Effector memory CD4-positive, alpha-beta T cell (primary cell): ENCODE measurements around the gene RILPL2.
A peak's percentile ranks its signal among the peaks of the same experiment; 100 is the strongest.
"Not testable (repeated sequence)": the region's sequence is repeated elsewhere in the genome, so short reads cannot be mapped to it uniquely, and the experiment has no call there.

Experiments
- DNase-seq, 3 donors: peaks; one replicate each; pipeline ENCODE4 v3.0.0-alpha.2; 2020
- H3K27ac ChIP-seq: 2 replicates; pipeline ENCODE4 v1.7.0; 2013; ENCODE audit warnings: mild to moderate bottlenecking, low read length, moderate library complexity; ENCODE audit not compliant: insufficient read depth, poor library complexity, severe bottlenecking
- H3K27me3 ChIP-seq: replicated peaks from 2 replicates; pipeline ENCODE4 v1.7.0; 2013; ENCODE audit warnings: mild to moderate bottlenecking, low read length; ENCODE audit not compliant: insufficient read depth, control insufficient read depth, poor library complexity, severe bottlenecking
- H3K36me3 ChIP-seq: 2 replicates; pipeline ENCODE4 v1.7.0; 2013; ENCODE audit warnings: mild to moderate bottlenecking, low read length, moderate library complexity; ENCODE audit not compliant: control insufficient read depth, insufficient read depth
- H3K4me1 ChIP-seq: 2 replicates; pipeline ENCODE4 v1.7.0; 2013; ENCODE audit warnings: low read length, mild to moderate bottlenecking; ENCODE audit not compliant: control insufficient read depth, insufficient read depth, poor library complexity, severe bottlenecking
- H3K4me3 ChIP-seq: 2 replicates; pipeline ENCODE4 v1.7.0; 2013; ENCODE audit warnings: low read length, low read depth, mild to moderate bottlenecking; ENCODE audit not compliant: insufficient read depth, poor library complexity, severe bottlenecking
- H3K9me3 ChIP-seq: 2 replicates; pipeline ENCODE4 v1.7.0; 2013; ENCODE audit warnings: mild to moderate bottlenecking, low read length, moderate library complexity; ENCODE audit not compliant: control insufficient read depth

RILPL2 gene

GRCh38 chr12:123433615-123434014 lies 2.9 kb downstream of the RILPL2 start:
- H3K27ac ChIP-seq = peak overlapping the region; percentile 60
- no peaks in the 10 kb centered on the region for H3K27me3 ChIP-seq
- peaks cover 29% of the 10 kb centered on the region for H3K4me1 ChIP-seq
- peak overlapping the region; percentile 22 for H3K4me3 ChIP-seq
- no peak for DNase-seq
- H3K36me3 ChIP-seq = peaks cover 4% of the 10 kb centered on the region
- no peaks in the 10 kb centered on the region for H3K9me3 ChIP-seq

- H3K4me3 ChIP-seq, H3K36me3 ChIP-seq, H3K27me3 ChIP-seq, H3K9me3 ChIP-seq: not testable (repeated sequence)
- peak; percentile 32 to 38 (median 36) for DNase-seq
- peaks cover 34% of the 10 kb centered on the region for H3K4me1 ChIP-seq
- peak overlapping the region; percentile 60 for H3K27ac ChIP-seq
Observed at GRCh38 chr12:123431951-123432817, 4.3 kb downstream of the RILPL2 start.

GRCh38 chr12:123429101-123429500 lies 7.4 kb downstream of the RILPL2 start:
- DNase-seq, H3K27ac ChIP-seq, H3K9me3 ChIP-seq, H3K27me3 ChIP-seq, H3K4me3 ChIP-seq: not testable (repeated sequence)
- H3K4me1 ChIP-seq = peaks cover 28% of the 10 kb centered on the region
- H3K36me3 ChIP-seq = peaks cover 12% of the 10 kb centered on the region

GRCh38 chr12:123428591-123428990 lies 7.9 kb downstream of the RILPL2 start:
- Histone ChIP-seq H3K4me3 (no peak overlapping the region), H3K27me3 (no peaks in the 10 kb centered on the region), H3K27ac (no peak overlapping the region), H3K9me3 (no peaks in the 10 kb centered on the region), H3K36me3 (peaks cover 12% of the 10 kb centered on the region), H3K4me1 (peaks cover 23% of the 10 kb centered on the region)
- DNase-seq = no peak

- Histone ChIP-seq H3K36me3 (peaks cover 22% of the 10 kb centered on the region), H3K27ac (peak overlapping the region; percentile 62), H3K4me3 (no peak overlapping the region), H3K4me1 (peaks cover 12% of the 10 kb centered on the region), H3K27me3 (no peaks in the 10 kb centered on the region), H3K9me3 (no peaks in the 10 kb centered on the region)
- peak; percentile 25 to 36 (median 35) for DNase-seq
Observed at GRCh38 chr12:123427036-123427769, 9.3 kb downstream of the RILPL2 start.

GRCh38 chr12:123421314-123421713 lies 15.2 kb downstream of the RILPL2 start:
- Histone ChIP-seq H3K4me3 (no peak overlapping the region), H3K36me3 (peaks cover 42% of the 10 kb centered on the region), H3K27me3 (no peaks in the 10 kb centered on the region), H3K27ac (no peak overlapping the region), H3K9me3 (no peaks in the 10 kb centered on the region), H3K4me1 (no peaks in the 10 kb centered on the region)
- no peak for DNase-seq

GRCh38 chr12:123410041-123410412 lies 26.5 kb downstream of the RILPL2 start:
- no peak overlapping the region for H3K27ac ChIP-seq
- DNase-seq = no peak
- H3K4me3 ChIP-seq = no peak overlapping the region
- H3K4me1 ChIP-seq = no peaks in the 10 kb centered on the region
- no peaks in the 10 kb centered on the region for H3K9me3 ChIP-seq
- H3K27me3 ChIP-seq = no peaks in the 10 kb centered on the region
- peaks cover 22% of the 10 kb centered on the region for H3K36me3 ChIP-seq

- H3K4me3 ChIP-seq, H3K27ac ChIP-seq, H3K27me3 ChIP-seq, H3K4me1 ChIP-seq, DNase-seq, H3K9me3 ChIP-seq: not testable (repeated sequence)
- H3K36me3 ChIP-seq = peaks cover 27% of the 10 kb centered on the region
Observed at GRCh38 chr12:123409284-123410040, 27.0 kb downstream of the RILPL2 start.

- H3K9me3 ChIP-seq, H3K4me3 ChIP-seq, H3K27ac ChIP-seq, H3K27me3 ChIP-seq, H3K4me1 ChIP-seq, DNase-seq: not testable (repeated sequence)
- peaks cover 36% of the 10 kb centered on the region for H3K36me3 ChIP-seq
Observed at GRCh38 chr12:123408619-123409018, 27.9 kb downstream of the RILPL2 start.
